K562 (cell line): ENCODE data around the gene LINGO3. TPM values are rescaled to one million over a fixed set of nuclear protein-coding genes. Genes with fewer than 3 reads are reported as not detected.

Experiments used
- CREB3 ChIP-seq: fragments of 450-650 bp; conservative IDR thresholded peaks from 2 replicates; pipeline ENCODE4 v1.6.1; 2016; ENCODE audit warnings: missing genetic modification characterization, low read depth, mild to moderate bottlenecking, missing compliant biosample characterization, moderate library complexity
- CREM ChIP-seq: IDR thresholded peaks from 2 replicates; pipeline ENCODE4 v1.6.1; 2014; ENCODE audit warnings: antibody characterized with exemption, low read depth
- E2F3 ChIP-seq: fragments of 250-450 bp; sonication (Bioruptor Pico); IDR thresholded peaks from 2 replicates; pipeline ENCODE4 v1.4.0; 2020; ENCODE audit warnings: mild to moderate bottlenecking
- ESRRA ChIP-seq: fragments of 450-650 bp; IDR thresholded peaks from 2 replicates; pipeline ENCODE4 v1.6.1; 2014; ENCODE audit warnings: low read depth, mild to moderate bottlenecking, moderate library complexity, borderline replicate concordance
- HLTF ChIP-seq: fragments of 450-650 bp; IDR thresholded peaks from 2 replicates; pipeline ENCODE4 v1.6.1; 2016
- IFI16 ChIP-seq: fragments of 250-450 bp; sonication (Bioruptor Pico); IDR thresholded peaks from 2 replicates; pipeline ENCODE4 v2.1.2; 2022; ENCODE audit warnings: mild to moderate bottlenecking, inconsistent platforms
- KHSRP ChIP-seq: fragments of 450-650 bp; IDR thresholded peaks from 2 replicates; pipeline ENCODE4 v1.6.1; 2017
- NFE2 ChIP-seq: IDR thresholded peaks from 2 replicates; pipeline ENCODE4 v1.6.1; 2014; ENCODE audit warnings: antibody characterized with exemption, low read depth
- POLR2AphosphoS5 ChIP-seq: IDR thresholded peaks from 2 replicates; pipeline ENCODE4 v1.6.1; 2011; ENCODE audit warnings: mild to moderate bottlenecking, low read depth, low read length, moderate library complexity; ENCODE audit not compliant: control insufficient read depth, insufficient read depth
- RBM39 ChIP-seq: fragments of 200-400 bp; formaldehyde crosslinking; optimal IDR thresholded peaks from 2 replicates; pipeline ENCODE3; 2018; ENCODE audit warnings: low read depth, low read length
- SNIP1 ChIP-seq: fragments of 450-650 bp; IDR thresholded peaks from 2 replicates; pipeline ENCODE4 v1.7.1; 2017; ENCODE audit warnings: low read depth, mild to moderate bottlenecking
- SRSF7 ChIP-seq: fragments of 200-400 bp; formaldehyde crosslinking; optimal IDR thresholded peaks from 2 replicates; pipeline ENCODE3; 2017; ENCODE audit warnings: mild to moderate bottlenecking, low read depth, low read length
- ZBTB1 ChIP-seq: sonication (generic); formaldehyde crosslinking; IDR thresholded peaks from 2 replicates; pipeline ENCODE4 v1.8.1; 2023; ENCODE audit warnings: missing genetic modification reagents, low read depth, mild to moderate bottlenecking, borderline replicate concordance
- ZFX ChIP-seq: sonication (generic); formaldehyde crosslinking; IDR thresholded peaks from 2 replicates; pipeline ENCODE4 v1.8.0; 2022; ENCODE audit warnings: mild to moderate bottlenecking, missing genetic modification reagents, moderate library complexity
- ZKSCAN8 ChIP-seq: fragments of 200-800 bp; sonication (Bioruptor generic); IDR thresholded peaks from 2 replicates; pipeline ENCODE4 v1.6.1; 2016; ENCODE audit warnings: missing genetic modification characterization, missing compliant biosample characterization
- ZNF121 ChIP-seq: sonication (generic); formaldehyde crosslinking; conservative IDR thresholded peaks from 2 replicates; pipeline ENCODE4 v1.8.0; 2022; ENCODE audit warnings: missing genetic modification reagents
- ZNF197 ChIP-seq: fragments of 200-800 bp; sonication (Bioruptor generic); IDR thresholded peaks from 2 replicates; pipeline ENCODE4 v1.6.1; 2016; ENCODE audit warnings: low read depth, missing genetic modification characterization, missing compliant biosample characterization
- ZNF23 ChIP-seq: fragments of 250-450 bp; sonication (Bioruptor Pico); IDR thresholded peaks from 2 replicates; pipeline ENCODE4 v1.4.0; 2020; ENCODE audit warnings: mild to moderate bottlenecking
- ZNF316 ChIP-seq: fragments of 450-650 bp; IDR thresholded peaks from 2 replicates; pipeline ENCODE4 v1.6.1; 2016
- ZNF77 ChIP-seq: fragments of 250-450 bp; sonication (Bioruptor Pico); IDR thresholded peaks from 2 replicates; pipeline ENCODE4 v1.5.0; 2020
- ZSCAN32 ChIP-seq: fragments of 450-650 bp; formaldehyde crosslinking; IDR thresholded peaks from 2 replicates; pipeline ENCODE4 v1.4.0; 2020; ENCODE audit warnings: mild to moderate bottlenecking, moderate library complexity
- polyA plus RNA-seq, 8 experiments: library from polyadenylated mRNA; depleted of rRNA in 4 of 8; stranded (reverse) in 5 of 8; unstranded in 3 of 8; fragments of >200 nt; fragmentation: Nextera tagmentation in 2 of 8; fragmentation: Illumina TruSeq in 1 of 8; extraction: Ambion mirVana in 2 of 8; extraction: Trizol in 1 of 8; gene quantifications; 2 replicates each; pipeline versions ENCODE4 v1.2.1 to v1.2.3, GENCODE V29; 2011 to 2014; ENCODE audit warnings: inconsistent platforms in 1 of 8, missing spikeins in 1 of 8
- total RNA-seq, 7 experiments: library from RNA; depleted of rRNA in 6 of 7; stranded (reverse); fragments of >200 nt in 6 of 7; fragmentation: Illumina TruSeq in 2 of 7; extraction: Trizol in 2 of 7; gene quantifications; 2 replicates each; pipeline versions ENCODE4 v1.2.1 to v1.2.3, GENCODE V29; 2011 to 2021; ENCODE audit warnings: low replicate concordance in 1 of 7
- TF ChIP-seq, protein P1 (sequence below): fragments of 450-650 bp; formaldehyde crosslinking; IDR thresholded peaks from 2 replicates; pipeline ENCODE4 v1.4.0; 2020; ENCODE audit warnings: mild to moderate bottlenecking
- TF ChIP-seq, protein P2 (sequence below): fragments of 450-650 bp; IDR thresholded peaks from 2 replicates; pipeline ENCODE4 v1.6.1; 2016; ENCODE audit warnings: missing biosample characterization, missing genetic modification characterization
- TF ChIP-seq, protein P3 (sequence below): fragments of 250-450 bp; sonication (Bioruptor Pico); IDR thresholded peaks from 2 replicates; pipeline ENCODE4 v1.5.0; 2021; ENCODE audit warnings: mild to moderate bottlenecking, moderate library complexity

Gene LINGO3
- total and polyA plus RNA-seq, 9 of the 15 experiments (the other 6 are each of a cell fraction or from before 2014, with no cell fraction given) = 0.03 to 0.05 (median 0.03) TPM; not detected in 6

GRCh38 chr19:2271234-2272103, 36.5 kb downstream of the LINGO3 start (continued):
- TF ChIP-seq, protein P1, sequence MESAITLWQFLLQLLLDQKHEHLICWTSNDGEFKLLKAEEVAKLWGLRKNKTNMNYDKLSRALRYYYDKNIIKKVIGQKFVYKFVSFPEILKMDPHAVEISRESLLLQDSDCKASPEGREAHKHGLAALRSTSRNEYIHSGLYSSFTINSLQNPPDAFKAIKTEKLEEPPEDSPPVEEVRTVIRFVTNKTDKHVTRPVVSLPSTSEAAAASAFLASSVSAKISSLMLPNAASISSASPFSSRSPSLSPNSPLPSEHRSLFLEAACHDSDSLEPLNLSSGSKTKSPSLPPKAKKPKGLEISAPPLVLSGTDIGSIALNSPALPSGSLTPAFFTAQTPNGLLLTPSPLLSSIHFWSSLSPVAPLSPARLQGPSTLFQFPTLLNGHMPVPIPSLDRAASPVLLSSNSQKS (CRISPR knock-in tag) = no peak
- TF ChIP-seq CREM (no peak), ZKSCAN8 (no peak), E2F3 (CRISPR knock-in tag) (no peak), NFE2 (no peak), CREB3 (tag) (no peak), HLTF (no peak), ZNF77 (CRISPR knock-in tag) (no peak), ZNF316 (no peak), KHSRP (no peak), IFI16 (CRISPR knock-in tag) (no peak), ZNF197 (CRISPR knock-in tag) (no peak), ZNF121 (CRISPR knock-in tag) (peak; percentile 58; the same call in 1 of the 2 replicates), ZFX (CRISPR knock-in tag) (peak; percentile 37; the same call in 1 of the 2 replicates), SNIP1 (no peak), ZSCAN32 (no peak), POLR2AphosphoS5 (peak; percentile 22; the same call in 1 of the 2 replicates), ZNF23 (CRISPR knock-in tag) (no peak), SRSF7 (no peak), RBM39 (no peak), ESRRA (no peak), ZBTB1 (CRISPR knock-in tag) (no peak)
- TF ChIP-seq, protein P2, sequence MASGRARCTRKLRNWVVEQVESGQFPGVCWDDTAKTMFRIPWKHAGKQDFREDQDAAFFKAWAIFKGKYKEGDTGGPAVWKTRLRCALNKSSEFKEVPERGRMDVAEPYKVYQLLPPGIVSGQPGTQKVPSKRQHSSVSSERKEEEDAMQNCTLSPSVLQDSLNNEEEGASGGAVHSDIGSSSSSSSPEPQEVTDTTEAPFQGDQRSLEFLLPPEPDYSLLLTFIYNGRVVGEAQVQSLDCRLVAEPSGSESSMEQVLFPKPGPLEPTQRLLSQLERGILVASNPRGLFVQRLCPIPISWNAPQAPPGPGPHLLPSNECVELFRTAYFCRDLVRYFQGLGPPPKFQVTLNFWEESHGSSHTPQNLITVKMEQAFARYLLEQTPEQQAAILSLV (tag) = no peak
- TF ChIP-seq, protein P3, sequence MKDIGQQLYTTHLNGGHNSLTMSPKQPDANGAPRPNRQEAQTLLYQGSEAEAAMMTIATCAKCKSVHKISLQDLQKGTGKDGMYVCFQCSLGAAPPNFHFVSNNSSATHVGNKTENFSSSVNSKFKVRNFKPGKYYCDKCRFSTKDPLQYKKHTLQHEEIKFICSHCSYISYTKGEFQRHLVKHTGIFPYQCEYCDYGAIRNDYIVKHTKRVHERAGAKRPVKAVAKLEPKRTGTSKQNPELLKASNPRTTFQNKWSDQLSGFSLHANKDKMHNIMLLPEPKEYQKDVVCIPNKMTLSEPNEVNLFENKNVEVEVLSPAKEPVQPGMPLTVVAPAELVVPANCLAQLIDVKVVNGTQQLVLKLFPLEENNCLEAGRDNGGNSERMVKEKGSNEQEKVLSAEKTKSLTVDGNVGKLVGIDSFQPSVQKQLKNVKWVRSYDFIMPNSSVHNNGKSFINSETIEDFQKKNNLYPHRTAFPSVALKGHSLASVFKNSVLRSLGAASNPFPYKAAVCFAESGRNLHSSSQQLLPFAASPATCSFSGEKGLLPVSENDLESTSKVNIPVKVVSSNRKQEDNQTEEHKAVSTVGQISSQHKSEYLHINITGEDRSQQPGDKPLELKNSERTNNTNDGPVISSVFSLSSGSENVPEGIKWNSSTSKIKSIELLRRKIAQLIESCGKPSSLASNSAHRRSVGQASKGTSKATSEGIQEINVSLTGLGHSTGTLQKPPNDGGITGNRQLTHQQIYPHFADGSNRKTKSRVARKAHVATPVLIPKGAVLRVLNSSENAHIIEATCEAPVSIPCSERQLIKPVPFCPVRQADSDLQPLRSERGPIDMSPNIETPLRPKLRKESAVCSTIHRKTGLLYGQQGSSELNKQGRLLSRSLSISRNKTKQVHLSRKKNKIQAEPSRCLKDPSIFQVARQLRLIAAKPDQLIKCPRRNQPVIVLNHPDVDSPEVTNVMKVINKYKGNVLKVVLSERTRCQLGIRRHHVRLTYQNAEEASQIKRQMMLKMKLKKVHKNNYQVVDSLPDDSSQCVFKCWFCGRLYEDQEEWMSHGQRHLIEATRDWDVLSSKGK = no peak
